RWPE2 (cell line): ENCODE measurements around the gene TMBIM1.

Experiments used
- ATAC-seq: fragments of 200-7000 bp; cut with Tn5 transposase; 3 replicates; pipeline ENCODE4 v1.9.1; 2021; ENCODE audit warnings: low read depth
- DNase-seq: peaks from one replicate; pipeline ENCODE4 v3.0.0-alpha.2; 2020; ENCODE audit warnings: low spot score
- H3K27ac ChIP-seq: fragments of 450-650 bp; 2 replicates; pipeline ENCODE4 v1.5.1; 2017; ENCODE audit warnings: mild to moderate bottlenecking; ENCODE audit not compliant: poor library complexity, severe bottlenecking
- H3K27me3 ChIP-seq: fragments of 250-450 bp; sonication (Bioruptor Pico); 2 replicates; pipeline ENCODE4 v1.5.1; 2021; ENCODE audit warnings: mild to moderate bottlenecking, moderate library complexity; ENCODE audit not compliant: insufficient read depth, poor library complexity, severe bottlenecking
- H3K36me3 ChIP-seq: fragments of 250-450 bp; sonication (Bioruptor Pico); 2 replicates; pipeline ENCODE4 v1.5.1; 2020; ENCODE audit warnings: low read depth, mild to moderate bottlenecking, moderate library complexity
- H3K4me1 ChIP-seq: fragments of 250-450 bp; sonication (Bioruptor Pico); 2 replicates; pipeline ENCODE4 v1.5.1; 2021; ENCODE audit warnings: mild to moderate bottlenecking, moderate library complexity; ENCODE audit not compliant: insufficient read depth, poor library complexity, severe bottlenecking
- H3K4me3 ChIP-seq: fragments of 250-450 bp; sonication (Bioruptor Pico); 2 replicates; pipeline ENCODE4 v1.5.1; 2021; ENCODE audit warnings: mild to moderate bottlenecking, moderate library complexity; ENCODE audit not compliant: severe bottlenecking
- H3K9me3 ChIP-seq: fragments of 250-450 bp; sonication (Bioruptor Pico); 2 replicates; pipeline ENCODE4 v1.5.1; 2021; ENCODE audit warnings: mild to moderate bottlenecking, moderate library complexity; ENCODE audit not compliant: severe bottlenecking
- TF ChIP-seq, protein P1 (sequence below): fragments of 450-650 bp; IDR thresholded peaks from one replicate; pipeline ENCODE4 v1.5.1; 2017; ENCODE audit warnings: mild to moderate bottlenecking, moderate library complexity; ENCODE audit not compliant: poor library complexity, severe bottlenecking

Gene TMBIM1

DNA sequence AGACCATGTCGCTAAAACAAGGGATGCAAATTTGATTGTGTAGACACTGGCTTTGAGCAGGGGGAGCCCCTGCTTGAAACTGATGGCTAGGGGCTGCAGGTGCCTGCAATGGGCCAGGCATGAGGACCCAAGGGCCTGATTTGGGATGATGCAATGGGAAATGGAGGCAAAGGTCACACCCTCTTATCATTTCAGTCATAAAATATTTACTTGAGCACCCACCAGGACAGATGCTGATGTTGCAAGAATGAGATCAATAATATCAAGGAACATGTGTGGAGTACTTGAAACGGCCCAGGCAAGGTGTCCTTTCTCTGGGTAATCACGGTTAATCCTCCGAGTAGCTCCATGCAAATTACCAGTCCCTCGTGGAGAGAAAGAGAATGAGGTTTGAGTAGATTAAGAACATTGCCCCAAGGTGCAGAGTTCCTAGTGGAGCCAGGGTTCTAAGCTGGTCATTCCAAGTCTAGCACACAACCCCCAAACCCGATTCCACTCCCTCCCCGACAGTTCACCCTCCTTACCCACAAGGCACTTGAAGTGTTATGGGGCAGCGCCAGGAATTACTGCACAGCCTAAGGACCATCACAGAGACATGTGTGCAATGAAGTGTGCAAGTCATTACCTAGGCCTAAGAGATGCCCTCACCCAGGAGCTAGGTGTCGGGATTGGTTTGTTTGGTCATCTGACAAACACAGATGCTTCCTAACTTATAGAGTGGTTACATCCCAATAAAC is 14.0 kb upstream of the TMBIM1 start:
- H3K36me3 ChIP-seq: no peaks in the 10 kb centered on the region
- DNase-seq: no peak
- H3K9me3 ChIP-seq: no peaks in the 10 kb centered on the region
- H3K27ac ChIP-seq: no peak overlapping the region
- no peaks in the 10 kb centered on the region for H3K4me1 ChIP-seq
- no peak for ATAC-seq
- no peak overlapping the region for H3K4me3 ChIP-seq
- TF ChIP-seq, protein P1, sequence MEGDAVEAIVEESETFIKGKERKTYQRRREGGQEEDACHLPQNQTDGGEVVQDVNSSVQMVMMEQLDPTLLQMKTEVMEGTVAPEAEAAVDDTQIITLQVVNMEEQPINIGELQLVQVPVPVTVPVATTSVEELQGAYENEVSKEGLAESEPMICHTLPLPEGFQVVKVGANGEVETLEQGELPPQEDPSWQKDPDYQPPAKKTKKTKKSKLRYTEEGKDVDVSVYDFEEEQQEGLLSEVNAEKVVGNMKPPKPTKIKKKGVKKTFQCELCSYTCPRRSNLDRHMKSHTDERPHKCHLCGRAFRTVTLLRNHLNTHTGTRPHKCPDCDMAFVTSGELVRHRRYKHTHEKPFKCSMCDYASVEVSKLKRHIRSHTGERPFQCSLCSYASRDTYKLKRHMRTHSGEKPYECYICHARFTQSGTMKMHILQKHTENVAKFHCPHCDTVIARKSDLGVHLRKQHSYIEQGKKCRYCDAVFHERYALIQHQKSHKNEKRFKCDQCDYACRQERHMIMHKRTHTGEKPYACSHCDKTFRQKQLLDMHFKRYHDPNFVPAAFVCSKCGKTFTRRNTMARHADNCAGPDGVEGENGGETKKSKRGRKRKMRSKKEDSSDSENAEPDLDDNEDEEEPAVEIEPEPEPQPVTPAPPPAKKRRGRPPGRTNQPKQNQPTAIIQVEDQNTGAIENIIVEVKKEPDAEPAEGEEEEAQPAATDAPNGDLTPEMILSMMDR: no peak
- H3K27me3 ChIP-seq: no peaks in the 10 kb centered on the region

DNA sequence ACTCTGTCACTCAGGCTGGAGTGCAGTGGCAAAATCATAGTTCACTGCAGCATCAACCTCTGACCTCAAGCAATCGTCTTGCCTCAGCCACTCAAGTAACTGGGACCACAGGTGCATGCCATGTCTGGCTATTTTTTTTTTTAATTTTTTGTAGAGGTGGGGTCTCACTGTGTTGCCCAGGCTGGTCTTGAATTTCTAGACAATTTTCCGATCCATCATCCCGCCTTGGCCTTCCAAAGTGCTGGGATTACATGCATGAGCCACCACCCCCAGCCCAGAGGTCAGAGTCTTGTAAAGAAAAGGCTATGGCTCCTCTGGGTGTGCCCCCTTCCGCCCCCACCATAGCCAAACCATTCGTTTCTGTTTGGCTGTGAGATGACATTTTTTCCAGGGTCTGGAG is 13.1 kb upstream of the TMBIM1 start:
- DNase-seq (no peak), ATAC-seq (no peak)
- no peaks in the 10 kb centered on the region for H3K27me3 ChIP-seq

DNA sequence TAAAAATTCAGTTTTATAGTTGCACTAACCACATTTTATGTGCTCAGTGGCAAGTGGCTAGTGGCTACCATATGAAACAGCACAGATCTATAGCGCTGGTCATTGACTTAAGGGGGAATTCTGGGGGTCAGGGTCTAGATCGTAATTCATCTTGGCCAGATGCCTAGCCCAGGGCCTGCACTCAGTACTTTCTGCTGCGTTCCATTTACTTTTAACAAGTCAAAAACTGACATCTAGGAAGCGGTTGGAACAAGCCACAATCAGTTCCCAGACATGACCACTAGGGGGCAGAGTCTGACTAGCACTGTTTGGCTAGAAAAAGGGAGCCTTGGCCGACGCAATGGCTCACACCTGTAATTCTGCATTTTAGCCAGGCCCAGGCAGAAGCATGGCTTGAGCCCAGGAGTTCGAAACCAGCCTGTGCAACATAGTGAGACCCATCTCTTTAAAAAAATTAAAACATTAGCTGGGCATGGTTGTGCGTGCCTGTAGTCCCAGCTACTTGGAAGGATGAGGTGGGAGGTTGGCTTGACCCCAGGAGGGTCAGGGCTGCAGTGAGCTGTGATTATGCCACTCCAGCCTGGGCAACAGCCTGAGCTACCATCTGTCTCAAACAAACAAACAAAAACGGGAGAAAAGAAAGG is 9.0 kb upstream of the TMBIM1 start:
- DNase-seq (no peak), ATAC-seq (peak; percentile 32)
- no peaks in the 10 kb centered on the region for H3K27me3 ChIP-seq
- H3K4me1 ChIP-seq: peaks cover 20% of the 10 kb centered on the region
- no peak overlapping the region for H3K4me3 ChIP-seq
- no peaks in the 10 kb centered on the region for H3K9me3 ChIP-seq
- TF ChIP-seq, protein P1: peak; percentile 95
- H3K36me3 ChIP-seq: no peaks in the 10 kb centered on the region
- no peak overlapping the region for H3K27ac ChIP-seq

More for the DNA sequence above, 13.1 kb upstream of the TMBIM1 start:
- Histone ChIP-seq H3K27ac (no peak overlapping the region), H3K9me3 (no peaks in the 10 kb centered on the region), H3K4me3 (no peak overlapping the region), H3K4me1 (no peaks in the 10 kb centered on the region), H3K36me3 (no peaks in the 10 kb centered on the region)
- TF ChIP-seq, protein P1: no peak

DNA sequence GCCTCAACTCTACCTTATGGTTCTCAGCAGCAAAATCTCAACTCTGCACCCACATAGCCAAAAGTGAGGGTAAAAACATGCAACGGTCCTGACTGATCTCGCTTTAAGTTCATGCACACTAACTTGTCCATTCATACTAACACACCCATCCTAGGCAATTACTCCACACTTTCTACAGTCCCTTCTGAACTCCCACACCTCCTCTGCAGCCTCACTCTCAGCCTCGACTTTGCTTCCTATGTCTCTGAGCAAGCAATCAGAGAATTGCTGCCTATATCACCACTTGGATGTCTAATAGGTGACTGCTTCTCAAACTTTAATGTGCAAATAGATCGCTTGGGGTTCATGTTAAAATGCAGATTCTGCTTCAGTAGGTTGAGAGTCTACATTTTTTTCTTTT is 7.8 kb upstream of the TMBIM1 start:
- H3K4me3 ChIP-seq: no peak overlapping the region
- H3K27ac ChIP-seq: peak overlapping the region; percentile 95
- TF ChIP-seq, protein P1: no peak
- no peaks in the 10 kb centered on the region for H3K36me3 ChIP-seq
- DNase-seq: no peak
- H3K4me1 ChIP-seq: peaks cover 31% of the 10 kb centered on the region
- no peak for ATAC-seq
- no peaks in the 10 kb centered on the region for H3K27me3 ChIP-seq
- no peaks in the 10 kb centered on the region for H3K9me3 ChIP-seq
